Osteoblast (primary cell): ENCODE measurements around the gene KCNQ4. TPM values are rescaled to one million over a fixed set of nuclear protein-coding genes. Genes with fewer than 3 reads are reported as not detected.

Experiments used
- DNase-seq: peaks from one replicate; pipeline ENCODE4 v3.0.0; 2011; ENCODE audit warnings: low spot score, mixed read lengths; ENCODE audit not compliant: insufficient read length; ENCODE audit errors: missing footprints
- H2AFZ ChIP-seq: 2 replicates; pipeline ENCODE4 v1.6.0; 2011; ENCODE audit warnings: mild to moderate bottlenecking, low read length
- H3K27ac ChIP-seq: 2 replicates; pipeline ENCODE4 v1.5.1; 2011; ENCODE audit warnings: mild to moderate bottlenecking, low read depth, low read length, moderate library complexity
- H3K27me3 ChIP-seq: 2 replicates; pipeline ENCODE4 v1.6.0; 2012; ENCODE audit warnings: mild to moderate bottlenecking, control low read depth, inconsistent platforms, low read length, moderate library complexity; ENCODE audit not compliant: insufficient read depth
- H3K36me3 ChIP-seq: 2 replicates; pipeline ENCODE4 v1.5.1; 2011; ENCODE audit warnings: mild to moderate bottlenecking, low read length, control low read depth, moderate library complexity; ENCODE audit not compliant: insufficient read depth
- H3K4me1 ChIP-seq: 2 replicates; pipeline ENCODE4 v1.5.1; 2011; ENCODE audit warnings: mild to moderate bottlenecking, low read length, control low read depth, moderate library complexity; ENCODE audit not compliant: insufficient read depth
- H3K4me2 ChIP-seq: 2 replicates; pipeline ENCODE4 v1.6.0; 2011; ENCODE audit warnings: mild to moderate bottlenecking, low read length; ENCODE audit not compliant: insufficient read depth
- H3K4me3 ChIP-seq: fragments of 200-600 bp; sonication (generic); 3 replicates; pipeline ENCODE4 v1.5.1; 2012; ENCODE audit warnings: mild to moderate bottlenecking, low read length, inconsistent platforms; ENCODE audit not compliant: insufficient read depth
- H3K79me2 ChIP-seq: 2 replicates; pipeline ENCODE4 v1.6.0; 2012; ENCODE audit warnings: mild to moderate bottlenecking, low read length, control low read depth, inconsistent platforms; ENCODE audit not compliant: insufficient read depth
- H3K9me3 ChIP-seq: 2 replicates; pipeline ENCODE4 v1.5.1; 2011; ENCODE audit warnings: low read depth, low read length, control low read depth
- H4K20me1 ChIP-seq: 2 replicates; pipeline ENCODE4 v1.6.0; 2012; ENCODE audit warnings: mild to moderate bottlenecking, low read length, control low read depth; ENCODE audit not compliant: insufficient read depth
- CTCF ChIP-seq: IDR thresholded peaks from 2 replicates; pipeline ENCODE4 v1.5.1; 2011; ENCODE audit warnings: mild to moderate bottlenecking, low read depth, low read length, moderate library complexity; ENCODE audit errors: extremely low read depth
- total RNA-seq: library from RNA; depleted of rRNA; stranded (reverse); fragments of >200 nt; gene quantifications from 2 replicates; pipeline ENCODE4 v1.2.3, GENCODE V29; 2012

KCNQ4 gene
- total RNA-seq, 1 donor = not detected

- Histone ChIP-seq H3K27me3 (no peaks in the 10 kb centered on the region), H3K4me2 (no peak overlapping the region), H3K4me3 (no peak overlapping the region), H2AFZ (no peak overlapping the region), H3K4me1 (no peaks in the 10 kb centered on the region), H3K36me3 (peaks cover 32% of the 10 kb centered on the region), H3K27ac (no peak overlapping the region), H4K20me1 (peaks cover 5% of the 10 kb centered on the region), H3K9me3 (no peaks in the 10 kb centered on the region), H3K79me2 (peaks cover 30% of the 10 kb centered on the region)
- DNase-seq = no peak
- TF ChIP-seq CTCF = no peak
Observed at GRCh38 chr1:40739455-40740008, 44.1 kb upstream of the KCNQ4 start.

GRCh38 chr1:40740039-40740996 lies 43.3 kb upstream of the KCNQ4 start:
- H3K27me3 ChIP-seq = no peaks in the 10 kb centered on the region
- no peak overlapping the region for H3K27ac ChIP-seq
- peaks cover 23% of the 10 kb centered on the region for H3K79me2 ChIP-seq
- H3K4me3 ChIP-seq = no peak overlapping the region
- H3K36me3 ChIP-seq = peaks cover 32% of the 10 kb centered on the region
- no peak overlapping the region for H2AFZ ChIP-seq
- H3K4me2 ChIP-seq = no peak overlapping the region
- no peak for DNase-seq
- peaks cover 6% of the 10 kb centered on the region for H4K20me1 ChIP-seq
- H3K9me3 ChIP-seq = no peaks in the 10 kb centered on the region
- no peak for TF ChIP-seq CTCF
- H3K4me1 ChIP-seq = peaks cover 5% of the 10 kb centered on the region

GRCh38 chr1:40740997-40741736 lies 42.4 kb upstream of the KCNQ4 start:
- Histone ChIP-seq H3K4me1 (peaks cover 5% of the 10 kb centered on the region), H3K79me2 (peaks cover 25% of the 10 kb centered on the region), H3K4me3 (no peak overlapping the region), H2AFZ (no peak overlapping the region), H3K27ac (no peak overlapping the region), H3K27me3 (no peaks in the 10 kb centered on the region), H4K20me1 (peaks cover 3% of the 10 kb centered on the region), H3K9me3 (no peaks in the 10 kb centered on the region), H3K4me2 (no peak overlapping the region), H3K36me3 (peaks cover 32% of the 10 kb centered on the region)
- TF ChIP-seq CTCF = no peak
- DNase-seq = no peak
